ENCODE measurements around the gene KSR1. TPM values are rescaled to one million over a fixed set of nuclear protein-coding genes. Genes with fewer than 3 reads are reported as not detected.

Gene KSR1
- total and polyA plus RNA-seq, 2 of the 8 experiments (the other 6 are each of a cell fraction or from before 2014, with no cell fraction given) = 14.1 to 34.7 TPM

DNA sequence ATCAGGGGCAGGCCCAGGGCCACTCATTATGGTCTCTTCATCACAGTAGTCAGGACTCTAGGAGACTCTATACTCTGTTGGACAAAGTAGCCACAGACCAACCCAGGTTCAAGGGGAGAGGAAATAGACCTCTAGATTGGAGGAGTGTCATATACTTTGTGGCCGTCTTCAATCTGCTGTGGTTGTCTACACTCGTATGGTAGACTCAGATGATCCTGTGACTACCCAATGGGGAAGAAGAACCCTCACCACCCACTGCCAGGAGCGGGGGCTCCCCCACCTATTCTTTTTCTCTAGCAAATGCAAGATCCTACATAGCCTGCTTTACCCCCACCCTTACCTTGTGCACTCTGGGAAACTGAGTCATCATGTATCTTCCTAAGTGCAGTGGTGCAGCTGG lies 80.5 kb downstream of the KSR1 start:
- Histone ChIP-seq H2BK15ac (ENCODE audit: low read length) (no peak overlapping the region), H2BK12ac (ENCODE audit: low read depth, low read length) (no peak overlapping the region), H3K4me3 (ENCODE audit: extremely low read depth in 1 of 4, insufficient read depth in 2 of 4, low read depth in 3 of 4, low read length in 4 of 4) (no peak overlapping the region), H3K27me3 (replicated peaks in 1 of 4; ENCODE audit: control insufficient read depth in 3 of 4, extremely low read depth in 1 of 4, insufficient read depth in 3 of 4, low read length in 3 of 4) (no peaks in the 10 kb centered on the region), H2AFZ (ENCODE audit: low read length) (no peak overlapping the region), H4K20me1 (replicated peaks in 1 of 2; ENCODE audit: control insufficient read depth in 1 of 2, insufficient read depth in 2 of 2, low read length in 2 of 2) (peaks cover 3 to 6% of the 10 kb centered on the region in 2 experiments), H3K4me1 (replicated peaks in 1 of 4; ENCODE audit: control insufficient read depth in 3 of 4, insufficient read depth in 4 of 4, low read length in 3 of 4) (peaks cover 0 to 8% (median 4%) of the 10 kb centered on the region in 4 experiments; a peak in 6 of 7 replicates), H3K56ac (replicated peaks; ENCODE audit: insufficient read length, low read depth, low read length) (no peak overlapping the region), H3K79me2 (ENCODE audit: control insufficient read depth in 1 of 2, insufficient read depth in 2 of 2, low read length in 2 of 2) (peaks cover 0 to 81% of the 10 kb centered on the region in 2 experiments; a peak in 2 of 4 replicates), H3K79me1 (ENCODE audit: low read depth, low read length) (peaks cover 23% of the 10 kb centered on the region), H4K8ac (ENCODE audit: extremely low read depth, insufficient read depth, low read length) (no peak overlapping the region), H3K4me2 (ENCODE audit: insufficient read depth in 1 of 2, low read depth in 2 of 2, low read length in 2 of 2) (no peak overlapping the region), H2BK5ac (ENCODE audit: low read depth, low read length) (no peak overlapping the region), H3K27ac (ENCODE audit: low read depth, low read length) (no peak overlapping the region), H3K14ac (ENCODE audit: insufficient read length) (no peak overlapping the region), H3K36me3 (ENCODE audit: control insufficient read depth in 2 of 4, insufficient read depth in 4 of 4, low read length in 3 of 4) (no peaks in the 10 kb centered on the region), H2BK20ac (ENCODE audit: low read length) (no peak overlapping the region), H2BK120ac (replicated peaks; ENCODE audit: low read depth, low read length) (no peak overlapping the region), H3K18ac (ENCODE audit: extremely low read depth, low read length) (no peak overlapping the region), H3K9me3 (ENCODE audit: insufficient read depth in 2 of 2, low read depth in 1 of 2, low read length in 1 of 2) (no peaks in the 10 kb centered on the region), H3K4ac (replicated peaks; ENCODE audit: insufficient read length, low read depth, low read length) (no peak overlapping the region), H3K23me2 (ENCODE audit: low read depth, low read length) (no peaks in the 10 kb centered on the region), H3K9ac (replicated peaks in 1 of 4; ENCODE audit: extremely low read depth in 1 of 4, low read depth in 3 of 4, low read length in 3 of 4) (no peak overlapping the region), H2AK5ac (ENCODE audit: low read depth, low read length) (no peak overlapping the region), H3K23ac (ENCODE audit: insufficient read length) (no peak overlapping the region), H4K91ac (replicated peaks; ENCODE audit: insufficient read length, low read length) (no peak overlapping the region), H4K5ac (ENCODE audit: insufficient read length, low read depth, low read length) (no peak overlapping the region)
- FAIRE-seq = no peak
- no peak for TF ChIP-seq KDM5A (IDR thresholded peaks at IDR 0.05; ENCODE audit: low read length)
- no peak for TF ChIP-seq KDM4A (IDR thresholded peaks at IDR 0.05; ENCODE audit: low read depth, low read length, severe bottlenecking)
- no peak for TF ChIP-seq NRF1 (IDR thresholded peaks at IDR 0.05; ENCODE audit: low read depth, low read length)
- no peak for TF ChIP-seq POLR2AphosphoS5 (IDR thresholded peaks at IDR 0.05; ENCODE audit: low read depth, low read length)
- no peak for TF ChIP-seq CTBP2 (IDR thresholded peaks at IDR 0.05; ENCODE audit: borderline replicate concordance, insufficient read depth, insufficient read length, low read length)
- no peak for TF ChIP-seq EGR1 (IDR thresholded peaks at IDR 0.05; ENCODE audit: borderline replicate concordance, low read depth, low read length)
- TF ChIP-seq HDAC2 (IDR thresholded peaks at IDR 0.05; ENCODE audit: borderline replicate concordance in 1 of 2, low read depth in 2 of 2, low read length in 2 of 2) = no peak
- TF ChIP-seq RNF2 (IDR thresholded peaks at IDR 0.05; ENCODE audit: borderline replicate concordance, low read depth, low read length, missing control alignments, poor library complexity, severe bottlenecking) = no peak
- no peak for TF ChIP-seq RXRA (IDR thresholded peaks at IDR 0.05; ENCODE audit: insufficient read depth, low read depth, low read length)
- TF ChIP-seq NANOG (IDR thresholded peaks at IDR 0.05; ENCODE audit: insufficient read depth, low read depth, low read length, poor library complexity, severe bottlenecking) = no peak
- no peak for TF ChIP-seq RFX5 (IDR thresholded peaks at IDR 0.05; ENCODE audit: borderline replicate concordance, low read depth, low read length)
- TF ChIP-seq SIN3A (conservative IDR thresholded peaks at IDR 0.05 in 1 of 2, IDR thresholded peaks at IDR 0.05 in 1 of 2; ENCODE audit: low read depth in 1 of 2, low read length in 2 of 2) = no peak
- TF ChIP-seq CEBPB (IDR thresholded peaks at IDR 0.05; ENCODE audit: low read depth, low read length) = no peak
- CTCF ChIA-PET (ENCODE audit: partially characterized antibody) = interaction anchor here (1.4 to 3.5 kb wide), 4 partner anchors 19 to 63 kb away, joined by 4 to 20 read pairs (median 8); no protein-coding TSS in a partner anchor
- POLR2A ChIA-PET (ENCODE audit: partially characterized antibody) = interaction anchor here (0.7 kb wide), 1 partner anchor 359 kb away, joined by 3 read pairs; no protein-coding TSS in a partner anchor
- no peak for DNase-seq (ENCODE audit: low read depth in 1 of 2, low spot score in 2 of 2)
- 93% methylated on average over 3 of the region's 3 CpGs; no CpG with 5 or more reads in 1 of the 2 experiments for WGBS, 2 experiments (ENCODE audit: extremely low coverage in 1 of 2, insufficient coverage in 1 of 2, insufficient read length in 1 of 2, insufficient replicate concordance in 2 of 2, low coverage in 1 of 2, low lambda C conversion rate in 2 of 2, missing lambda C conversion rate in 1 of 2)

Measured in H1 (cell line).